Measurements from ENCODE around the gene TMEM14B. TPM values are rescaled to one million over a fixed set of nuclear protein-coding genes. Genes with fewer than 3 reads are reported as not detected.

The TMEM14B gene
- total and polyA plus RNA-seq, 9 of the 15 experiments (the other 6 are each of a cell fraction or from before 2014, with no cell fraction given) = 174 to 862 (median 263) TPM

DNA sequence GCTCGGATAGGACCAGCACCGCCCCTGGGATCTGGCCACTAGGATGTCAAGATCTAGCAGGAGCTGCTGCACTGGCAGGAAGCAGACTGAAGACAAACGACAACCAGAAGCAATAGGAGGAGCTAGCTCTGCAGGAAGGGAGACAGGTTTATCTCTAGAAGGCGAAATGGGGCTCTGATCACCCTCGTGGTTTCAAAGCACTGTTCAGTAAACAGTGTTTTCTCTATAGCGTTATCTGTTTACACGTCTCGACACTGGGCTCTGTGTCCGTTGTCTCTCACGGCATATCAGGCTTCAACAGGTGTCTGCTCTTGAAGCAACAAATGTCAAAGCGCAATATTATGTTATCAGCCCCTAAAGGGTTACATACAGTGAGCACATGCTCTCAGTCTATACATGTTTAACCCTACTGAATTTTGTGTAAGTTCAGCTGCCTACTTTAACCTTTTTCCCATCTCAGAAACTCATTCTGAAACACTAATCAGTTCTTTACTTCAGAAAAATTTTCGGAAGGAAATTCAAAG lies 23.8 kb downstream of the TMEM14B start (continued):
- TF ChIP-seq, protein P1, sequence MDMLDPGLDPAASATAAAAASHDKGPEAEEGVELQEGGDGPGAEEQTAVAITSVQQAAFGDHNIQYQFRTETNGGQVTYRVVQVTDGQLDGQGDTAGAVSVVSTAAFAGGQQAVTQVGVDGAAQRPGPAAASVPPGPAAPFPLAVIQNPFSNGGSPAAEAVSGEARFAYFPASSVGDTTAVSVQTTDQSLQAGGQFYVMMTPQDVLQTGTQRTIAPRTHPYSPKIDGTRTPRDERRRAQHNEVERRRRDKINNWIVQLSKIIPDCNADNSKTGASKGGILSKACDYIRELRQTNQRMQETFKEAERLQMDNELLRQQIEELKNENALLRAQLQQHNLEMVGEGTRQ (CRISPR knock-in tag; IDR thresholded peaks at IDR 0.05) = no peak
- no peak for TF ChIP-seq PYGO2 (tag; IDR thresholded peaks at IDR 0.05)
- peak; percentile 65 for TF ChIP-seq JUN (IDR thresholded peaks at IDR 0.05; ENCODE audit: borderline replicate concordance, low read depth, low read length)
- TF ChIP-seq JUN (CRISPR knock-in tag; IDR thresholded peaks at IDR 0.05; ENCODE audit: borderline replicate concordance) = no peak
- TF ChIP-seq RB1 (IDR thresholded peaks at IDR 0.05; ENCODE audit: low read depth) = peak; percentile 41; the same call in 1 of the 2 replicates
- TF ChIP-seq HDAC3 (IDR thresholded peaks at IDR 0.05; ENCODE audit: borderline replicate concordance, partially characterized antibody) = peak; percentile 94
- no peak for TF ChIP-seq SAFB (IDR thresholded peaks at IDR 0.05; ENCODE audit: borderline replicate concordance, low read depth, low read length)
- TF ChIP-seq, protein P2, sequence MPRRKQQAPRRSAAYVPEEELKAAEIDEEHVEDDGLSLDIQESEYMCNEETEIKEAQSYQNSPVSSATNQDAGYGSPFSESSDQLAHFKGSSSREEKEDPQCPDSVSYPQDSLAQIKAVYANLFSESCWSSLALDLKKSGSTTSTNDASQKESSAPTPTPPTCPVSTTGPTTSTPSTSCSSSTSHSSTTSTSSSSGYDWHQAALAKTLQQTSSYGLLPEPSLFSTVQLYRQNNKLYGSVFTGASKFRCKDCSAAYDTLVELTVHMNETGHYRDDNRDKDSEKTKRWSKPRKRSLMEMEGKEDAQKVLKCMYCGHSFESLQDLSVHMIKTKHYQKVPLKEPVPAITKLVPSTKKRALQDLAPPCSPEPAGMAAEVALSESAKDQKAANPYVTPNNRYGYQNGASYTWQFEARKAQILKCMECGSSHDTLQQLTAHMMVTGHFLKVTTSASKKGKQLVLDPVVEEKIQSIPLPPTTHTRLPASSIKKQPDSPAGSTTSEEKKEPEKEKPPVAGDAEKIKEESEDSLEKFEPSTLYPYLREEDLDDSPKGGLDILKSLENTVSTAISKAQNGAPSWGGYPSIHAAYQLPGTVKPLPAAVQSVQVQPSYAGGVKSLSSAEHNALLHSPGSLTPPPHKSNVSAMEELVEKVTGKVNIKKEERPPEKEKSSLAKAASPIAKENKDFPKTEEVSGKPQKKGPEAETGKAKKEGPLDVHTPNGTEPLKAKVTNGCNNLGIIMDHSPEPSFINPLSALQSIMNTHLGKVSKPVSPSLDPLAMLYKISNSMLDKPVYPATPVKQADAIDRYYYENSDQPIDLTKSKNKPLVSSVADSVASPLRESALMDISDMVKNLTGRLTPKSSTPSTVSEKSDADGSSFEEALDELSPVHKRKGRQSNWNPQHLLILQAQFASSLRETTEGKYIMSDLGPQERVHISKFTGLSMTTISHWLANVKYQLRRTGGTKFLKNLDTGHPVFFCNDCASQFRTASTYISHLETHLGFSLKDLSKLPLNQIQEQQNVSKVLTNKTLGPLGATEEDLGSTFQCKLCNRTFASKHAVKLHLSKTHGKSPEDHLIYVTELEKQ (CRISPR knock-in tag; IDR thresholded peaks at IDR 0.05) = no peak
- TF ChIP-seq ZNF146 (CRISPR knock-in tag; IDR thresholded peaks at IDR 0.05; ENCODE audit: unreplicated experiment) = no peak
- peak; percentile 44; the same call in 1 of the 2 replicates for TF ChIP-seq MTA1 (IDR thresholded peaks at IDR 0.05; ENCODE audit: borderline replicate concordance)
- TF ChIP-seq SMAD2 (IDR thresholded peaks at IDR 0.05; ENCODE audit: low read depth, low read length) = no peak
- TF ChIP-seq RAD21 (CRISPR knock-in tag; conservative IDR thresholded peaks at IDR 0.05 in 1 of 2, IDR thresholded peaks at IDR 0.05 in 1 of 2) = peak in 1 of 2 experiments; percentile 37; a peak in 3 of 4 replicates
- TF ChIP-seq ZBTB9 (CRISPR knock-in tag; IDR thresholded peaks at IDR 0.05) = no peak
- 0 out of 2 replicates have a peak, but pooled peaks have one; percentile 17 for TF ChIP-seq SNIP1 (IDR thresholded peaks at IDR 0.05; ENCODE audit: low read depth)
- peak; percentile 96 for TF ChIP-seq CCNT2 (IDR thresholded peaks at IDR 0.05; ENCODE audit: borderline replicate concordance, extremely low read depth, insufficient read length, low read depth, low read length)
- TF ChIP-seq, protein P3, sequence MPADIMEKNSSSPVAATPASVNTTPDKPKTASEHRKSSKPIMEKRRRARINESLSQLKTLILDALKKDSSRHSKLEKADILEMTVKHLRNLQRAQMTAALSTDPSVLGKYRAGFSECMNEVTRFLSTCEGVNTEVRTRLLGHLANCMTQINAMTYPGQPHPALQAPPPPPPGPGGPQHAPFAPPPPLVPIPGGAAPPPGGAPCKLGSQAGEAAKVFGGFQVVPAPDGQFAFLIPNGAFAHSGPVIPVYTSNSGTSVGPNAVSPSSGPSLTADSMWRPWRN (IDR thresholded peaks at IDR 0.05; ENCODE audit: low read depth) = peak; percentile 74
- TF ChIP-seq TAF1 (IDR thresholded peaks at IDR 0.05; ENCODE audit: control insufficient read depth, extremely low read depth, insufficient read depth, low read length, severe bottlenecking) = peak; percentile 19
- peak; percentile 84 for TF ChIP-seq NFIC (IDR thresholded peaks at IDR 0.05)
- TF ChIP-seq RBM39 (optimal IDR thresholded peaks at IDR 0.05; ENCODE audit: low read depth, low read length) = no peak
- TF ChIP-seq XRCC3 (IDR thresholded peaks at IDR 0.05) = no peak
- no peak for TF ChIP-seq THRB (CRISPR knock-in tag; conservative IDR thresholded peaks at IDR 0.05)
